Measurements from ENCODE around the gene KAT5.

DNA sequence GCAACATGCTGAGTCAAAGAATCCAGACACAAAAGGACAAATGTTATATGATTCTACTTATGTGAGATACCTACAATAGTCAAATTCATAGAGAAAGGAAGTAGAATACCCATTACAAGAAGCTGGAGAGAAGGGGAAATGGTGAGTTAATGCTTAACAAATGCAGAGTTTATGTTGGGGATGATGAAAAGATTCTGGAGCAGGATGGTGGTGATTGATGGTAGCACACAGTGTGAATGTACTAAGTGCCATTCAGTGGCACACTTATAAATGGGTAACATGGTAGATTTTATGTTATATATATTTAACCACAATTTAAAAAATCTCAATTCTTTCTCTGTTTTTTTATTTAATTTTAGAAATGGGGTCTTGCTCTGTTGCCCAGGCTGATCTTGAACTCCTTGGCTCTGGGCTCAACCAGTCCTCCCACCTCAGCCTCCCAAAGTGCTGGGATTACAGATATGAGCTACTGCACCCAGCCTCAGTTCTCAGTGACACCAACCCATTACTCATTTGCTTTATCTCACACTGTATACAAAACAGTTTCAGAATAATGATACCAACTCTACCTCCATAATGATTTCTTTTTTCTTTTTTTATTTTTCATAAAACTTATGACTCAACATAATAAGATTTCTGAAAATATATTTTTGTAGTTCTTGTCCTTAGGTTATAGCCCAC, 39.7 kb upstream of the KAT5 start:
- TF ChIP-seq CTCF (conservative IDR thresholded peaks at IDR 0.05; ENCODE audit: low read depth in 2 of 2) (no peak), EZH2 (IDR thresholded peaks at IDR 0.05; ENCODE audit: low read depth, unreplicated experiment) (no peak), POLR2AphosphoS5 (IDR thresholded peaks at IDR 0.05; ENCODE audit: low read depth) (no peak), EZH2phosphoT487 (IDR thresholded peaks at IDR 0.05; ENCODE audit: unreplicated experiment) (no peak), CREB1 (CRISPR knock-in tag; IDR thresholded peaks at IDR 0.05; ENCODE audit: low read depth) (no peak), ZNF331 (CRISPR knock-in tag; IDR thresholded peaks at IDR 0.05; ENCODE audit: low read depth) (no peak), STAT1 (IDR thresholded peaks at IDR 0.05; ENCODE audit: unreplicated experiment) (no peak), ETS1 (IDR thresholded peaks at IDR 0.05) (no peak), JUNB (IDR thresholded peaks at IDR 0.05; ENCODE audit: unreplicated experiment) (no peak)
- TF ChIP-seq, protein P1, sequence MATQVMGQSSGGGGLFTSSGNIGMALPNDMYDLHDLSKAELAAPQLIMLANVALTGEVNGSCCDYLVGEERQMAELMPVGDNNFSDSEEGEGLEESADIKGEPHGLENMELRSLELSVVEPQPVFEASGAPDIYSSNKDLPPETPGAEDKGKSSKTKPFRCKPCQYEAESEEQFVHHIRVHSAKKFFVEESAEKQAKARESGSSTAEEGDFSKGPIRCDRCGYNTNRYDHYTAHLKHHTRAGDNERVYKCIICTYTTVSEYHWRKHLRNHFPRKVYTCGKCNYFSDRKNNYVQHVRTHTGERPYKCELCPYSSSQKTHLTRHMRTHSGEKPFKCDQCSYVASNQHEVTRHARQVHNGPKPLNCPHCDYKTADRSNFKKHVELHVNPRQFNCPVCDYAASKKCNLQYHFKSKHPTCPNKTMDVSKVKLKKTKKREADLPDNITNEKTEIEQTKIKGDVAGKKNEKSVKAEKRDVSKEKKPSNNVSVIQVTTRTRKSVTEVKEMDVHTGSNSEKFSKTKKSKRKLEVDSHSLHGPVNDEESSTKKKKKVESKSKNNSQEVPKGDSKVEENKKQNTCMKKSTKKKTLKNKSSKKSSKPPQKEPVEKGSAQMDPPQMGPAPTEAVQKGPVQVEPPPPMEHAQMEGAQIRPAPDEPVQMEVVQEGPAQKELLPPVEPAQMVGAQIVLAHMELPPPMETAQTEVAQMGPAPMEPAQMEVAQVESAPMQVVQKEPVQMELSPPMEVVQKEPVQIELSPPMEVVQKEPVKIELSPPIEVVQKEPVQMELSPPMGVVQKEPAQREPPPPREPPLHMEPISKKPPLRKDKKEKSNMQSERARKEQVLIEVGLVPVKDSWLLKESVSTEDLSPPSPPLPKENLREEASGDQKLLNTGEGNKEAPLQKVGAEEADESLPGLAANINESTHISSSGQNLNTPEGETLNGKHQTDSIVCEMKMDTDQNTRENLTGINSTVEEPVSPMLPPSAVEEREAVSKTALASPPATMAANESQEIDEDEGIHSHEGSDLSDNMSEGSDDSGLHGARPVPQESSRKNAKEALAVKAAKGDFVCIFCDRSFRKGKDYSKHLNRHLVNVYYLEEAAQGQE (IDR thresholded peaks at IDR 0.05; ENCODE audit: unreplicated experiment) = no peak

Measured in GM23338 (cell line).